Right lobe of liver (tissue), 4 donors: Measurements from ENCODE around the gene PPAT.

ENCODE experiments used
- CTCF ChIP-seq, 4 donors: fragments of 200-600 bp in 3 of 4; fragments of 450-650 bp in 1 of 4; IDR thresholded peaks; one replicate each; pipeline versions ENCODE4 v1.5.1 to v1.8.0; 2016 to 2022; ENCODE audit warnings: antibody characterized with exemption in 4 of 4, mild to moderate bottlenecking in 2 of 4
- POLR2A ChIP-seq: fragments of 450-650 bp; IDR thresholded peaks from one replicate; pipeline ENCODE4 v1.6.1; 2017; ENCODE audit warnings: antibody characterized with exemption, mild to moderate bottlenecking
- donor health status: DM: no; HTN: no; CAD: no.
- donor health status: DM: no; HTN: no; CAD: no.
- donor health status: DM: no; HTN: yes; CAD: no.

GRCh38 chr4:56464581-56464980, 29.2 kb upstream of the PPAT start:
- TF ChIP-seq CTCF (IDR thresholded peaks at IDR 0.05) = no peak
- TF ChIP-seq POLR2A = no peak
